GM19023 (cell line): ENCODE data around the gene RNF19B.
"Not testable (repeated sequence)": the region's sequence is repeated elsewhere in the genome, so short reads cannot be mapped to it uniquely, and the experiment has no call there.

Experiments
- ATAC-seq: cut with Tn5 transposase; IDR thresholded peaks from one replicate; pipeline ENCODE4 v1.9.1; 2021; ENCODE audit warnings: mild to moderate bottlenecking, moderate library complexity; ENCODE audit not compliant: unreplicated experiment

The RNF19B gene

DNA sequence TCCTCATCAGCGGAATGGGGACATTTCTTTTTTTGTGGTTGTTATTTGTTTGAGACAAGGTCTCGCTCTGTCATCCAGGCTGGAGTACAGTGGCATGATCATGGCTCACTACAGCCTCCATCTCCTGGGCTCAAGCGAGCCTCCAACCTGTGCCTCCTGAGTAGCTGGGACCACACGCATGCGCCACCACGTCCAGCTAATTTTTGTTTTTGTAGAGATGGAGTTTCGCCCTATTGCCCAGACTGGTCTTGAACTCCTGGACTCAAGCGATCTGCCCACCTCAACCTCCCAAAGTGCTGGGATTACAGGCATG, 28.7 kb upstream of the RNF19B start:
- not testable (repeated sequence) for ATAC-seq

DNA sequence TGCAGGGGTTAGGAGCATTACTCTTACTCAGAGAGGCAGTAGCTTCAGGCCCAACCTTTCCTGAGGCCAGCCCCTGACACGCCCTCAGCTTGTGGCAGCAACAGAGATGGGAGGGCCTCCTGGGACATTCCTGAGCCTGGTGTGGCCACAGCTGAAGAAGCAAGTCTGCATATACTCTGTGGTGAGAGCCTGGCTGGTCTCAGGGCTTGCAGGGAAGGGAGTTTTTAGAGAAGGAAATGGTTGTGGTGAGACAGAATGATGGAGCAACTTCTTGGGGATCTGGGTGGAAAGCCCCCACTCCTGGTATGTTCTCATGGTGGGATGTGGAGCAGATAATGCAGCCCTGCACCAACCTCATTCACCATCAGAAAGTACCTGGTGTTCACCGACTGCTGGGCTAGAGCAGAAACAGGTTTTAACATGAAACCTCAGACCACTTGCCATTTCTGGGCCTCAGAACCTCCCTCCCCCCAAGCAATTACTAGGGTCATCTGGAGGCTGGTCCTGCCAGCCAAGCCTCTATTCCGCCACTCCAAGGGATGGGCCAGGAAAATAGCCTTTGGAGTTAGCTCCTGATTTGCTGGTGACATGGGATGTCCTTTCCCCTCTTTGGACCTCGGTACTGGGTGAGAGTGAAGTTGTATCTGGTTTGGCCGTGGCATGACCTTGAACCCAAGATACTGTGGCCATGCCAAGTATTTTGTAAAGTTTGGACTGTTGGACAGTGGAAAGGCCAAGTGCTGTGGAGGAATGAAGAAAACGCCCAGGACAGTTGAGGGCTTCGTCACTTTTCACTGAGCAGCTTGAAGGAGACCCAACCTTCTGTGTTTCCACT, 28.1 kb upstream of the RNF19B start:
- peak; percentile 75 for ATAC-seq

DNA sequence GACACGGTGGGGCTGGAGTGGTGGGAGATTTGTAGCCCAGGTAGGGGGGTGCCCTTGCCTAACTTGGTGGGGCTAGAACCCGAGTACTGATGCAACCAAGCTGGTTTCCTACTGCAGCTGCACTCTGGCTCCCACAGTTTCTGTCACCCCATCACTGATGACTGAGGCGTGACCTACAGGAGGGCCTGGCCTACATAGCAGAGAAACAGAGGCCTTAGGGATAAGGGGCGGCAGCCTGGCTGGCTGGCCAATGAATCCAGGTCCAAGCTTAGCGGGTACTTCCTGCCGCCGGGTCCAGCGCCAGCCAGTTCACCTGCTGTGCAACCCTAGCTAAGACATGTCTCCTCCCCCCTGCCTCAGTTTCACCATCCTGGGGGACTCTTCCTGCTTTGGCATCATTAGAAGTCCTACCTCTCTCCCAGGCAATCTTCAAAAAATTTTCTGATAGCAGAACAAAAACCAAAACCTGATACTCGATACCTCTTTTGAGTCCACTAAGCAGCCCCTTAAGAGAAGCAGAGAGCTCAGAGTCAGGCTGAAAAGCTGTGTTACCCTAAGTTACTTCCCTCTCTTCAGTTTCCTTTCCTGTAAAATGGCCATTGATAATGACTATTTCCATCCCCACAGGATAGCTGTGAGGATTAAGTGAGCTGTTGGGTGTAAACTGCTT, 27.3 kb upstream of the RNF19B start:
- ATAC-seq, result peak; percentile 14

DNA sequence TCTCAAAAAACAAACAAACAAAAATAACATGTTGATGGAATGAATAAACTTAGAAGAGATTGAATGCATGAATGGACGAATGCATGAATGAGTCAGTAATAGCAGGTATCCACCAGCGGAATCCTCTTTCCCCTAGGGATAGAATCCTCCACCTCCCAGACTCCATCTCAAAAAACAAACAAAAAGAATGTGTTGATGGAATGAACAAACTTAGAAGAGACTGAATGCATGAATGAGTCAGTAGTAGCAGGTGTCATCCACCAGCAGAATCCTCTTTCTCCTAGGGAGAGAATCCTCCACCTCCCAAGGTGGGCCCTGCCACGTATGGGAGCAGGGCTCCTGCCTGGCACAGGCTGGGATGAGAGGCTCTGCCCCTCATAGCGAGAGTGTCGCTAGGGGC, 26.8 kb upstream of the RNF19B start:
- ATAC-seq, result no peak

DNA sequence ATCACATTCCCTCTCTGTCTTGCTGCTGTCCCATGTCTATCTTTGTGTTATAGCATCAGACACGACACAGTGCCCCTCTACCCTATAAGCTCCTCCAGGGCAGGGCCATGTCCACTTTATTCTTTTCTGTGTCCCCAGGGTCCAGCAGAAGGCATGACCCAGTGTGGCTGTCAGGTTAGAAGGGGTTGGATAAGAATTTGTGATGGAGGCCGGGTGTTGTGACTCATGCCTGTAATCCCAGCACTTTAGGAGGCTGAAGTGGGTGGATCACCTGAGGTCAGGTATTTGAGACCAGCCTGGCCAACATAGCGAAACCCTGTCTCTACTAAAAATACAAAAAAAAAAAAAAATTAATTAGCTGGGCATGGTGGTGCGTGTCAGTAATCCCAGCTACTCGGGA, 26.3 kb upstream of the RNF19B start:
- ATAC-seq, result no peak

DNA sequence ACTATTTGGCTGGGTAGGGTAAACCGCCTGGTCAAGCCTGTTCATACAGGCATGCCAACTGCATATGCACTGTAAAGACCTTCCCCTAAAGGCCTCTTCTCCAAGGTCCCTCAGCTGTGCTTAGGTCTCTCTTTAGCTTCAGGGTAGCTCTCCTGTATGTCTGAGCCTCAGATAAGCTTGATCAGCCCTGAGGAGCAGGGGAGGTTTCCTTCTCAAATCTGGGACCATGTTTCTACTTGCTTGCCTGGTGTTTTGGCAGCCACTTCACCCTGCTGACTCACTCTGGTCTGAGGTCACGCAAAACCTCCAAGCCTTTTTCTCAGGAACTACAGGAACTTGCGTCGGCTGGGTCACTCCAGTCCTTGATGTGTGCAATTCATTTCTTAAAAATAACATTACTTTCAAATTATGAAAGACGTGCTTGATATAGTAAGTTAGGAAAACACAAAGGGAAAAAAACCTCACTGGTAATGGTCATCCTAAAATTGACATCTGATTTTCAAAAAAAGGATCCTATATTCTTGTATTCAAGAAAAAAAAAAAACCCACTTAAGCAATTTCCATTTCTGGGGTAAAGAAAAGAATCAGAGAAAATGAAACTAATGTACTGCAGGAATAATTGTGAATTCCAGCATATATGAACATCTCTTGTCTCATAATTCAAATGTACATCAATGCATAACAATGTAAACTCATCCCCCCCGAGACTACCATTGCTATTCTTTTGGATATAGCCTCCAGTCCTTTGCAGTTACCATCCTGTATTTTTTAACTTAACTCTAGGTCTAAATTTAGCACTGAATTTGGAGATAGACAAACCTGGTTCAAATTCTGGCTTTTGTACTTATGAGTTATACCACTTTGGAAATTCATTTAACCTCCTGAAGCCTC, 24.8 kb upstream of the RNF19B start:
- no peak for ATAC-seq

DNA sequence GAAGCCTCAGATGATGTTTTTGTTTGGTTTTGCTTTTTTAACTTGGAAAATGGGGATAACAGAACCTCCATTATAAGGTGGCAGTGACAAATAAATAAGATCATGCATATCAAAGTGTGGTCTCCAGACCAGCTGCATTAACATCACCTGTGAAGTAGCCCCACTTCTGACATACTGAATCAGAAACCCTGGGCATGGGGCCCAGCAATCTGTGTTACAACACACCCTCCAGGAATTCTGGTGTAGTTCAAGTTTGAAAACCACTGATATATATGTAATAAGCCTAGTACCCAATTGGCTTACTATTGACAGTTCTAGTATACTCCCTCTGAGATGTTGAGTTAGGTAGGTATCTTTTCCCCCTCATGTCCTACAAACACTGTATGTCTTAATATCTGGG, 24.1 kb upstream of the RNF19B start:
- no peak for ATAC-seq

DNA sequence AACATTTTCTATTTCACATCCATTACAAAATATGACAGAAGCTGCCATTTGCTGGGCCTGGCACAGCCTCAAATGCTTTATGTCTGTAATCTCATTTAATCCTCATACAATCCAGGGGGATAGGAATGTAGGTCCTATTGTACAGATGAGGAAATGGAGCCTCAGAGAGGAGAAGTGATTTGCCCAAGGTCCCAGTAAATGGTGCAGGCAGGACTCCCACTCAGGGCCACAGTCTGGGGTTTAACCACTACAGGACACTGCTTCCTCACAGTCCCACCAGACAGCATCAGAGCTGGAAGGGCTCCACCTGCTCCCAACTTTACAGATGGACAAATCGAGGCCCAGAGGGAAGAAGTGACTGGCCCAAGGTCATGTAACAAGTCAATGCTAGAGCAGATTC, 20.6 kb upstream of the RNF19B start:
- ATAC-seq, result no peak

DNA sequence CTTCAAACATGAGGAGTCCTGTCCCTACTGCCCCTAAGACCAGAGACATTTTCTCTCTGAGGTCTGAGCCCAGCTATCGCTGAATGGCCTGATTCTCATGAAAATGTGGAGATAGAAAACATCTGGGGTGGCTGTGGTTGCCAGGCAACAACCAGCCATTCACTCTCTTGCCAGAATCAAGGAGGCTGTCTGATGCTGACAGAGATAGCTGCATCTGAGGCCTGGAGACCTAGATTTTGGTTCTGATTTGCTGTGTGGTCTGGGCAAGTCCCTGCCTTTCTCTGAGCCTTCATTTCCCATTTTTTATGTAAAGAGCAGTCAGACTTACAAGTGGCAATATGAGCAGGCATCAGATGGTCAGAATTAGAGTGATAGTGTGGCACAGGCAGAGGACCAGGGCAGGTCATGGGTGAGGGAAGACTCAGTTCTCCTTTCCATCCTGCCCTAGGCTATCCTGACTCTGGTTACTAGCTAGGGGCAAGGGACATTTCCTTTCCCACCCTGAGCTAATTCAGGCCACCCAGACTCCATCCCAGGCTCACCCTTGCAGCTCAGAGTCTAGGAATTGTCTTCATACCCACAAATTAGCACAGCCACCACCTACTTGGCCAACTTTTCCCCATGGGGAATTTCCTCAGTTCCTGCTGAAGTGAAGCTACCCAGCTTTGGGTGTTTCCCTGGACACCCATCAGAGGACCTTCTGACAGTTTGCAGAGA, 20.0 kb upstream of the RNF19B start:
- no peak for ATAC-seq

DNA sequence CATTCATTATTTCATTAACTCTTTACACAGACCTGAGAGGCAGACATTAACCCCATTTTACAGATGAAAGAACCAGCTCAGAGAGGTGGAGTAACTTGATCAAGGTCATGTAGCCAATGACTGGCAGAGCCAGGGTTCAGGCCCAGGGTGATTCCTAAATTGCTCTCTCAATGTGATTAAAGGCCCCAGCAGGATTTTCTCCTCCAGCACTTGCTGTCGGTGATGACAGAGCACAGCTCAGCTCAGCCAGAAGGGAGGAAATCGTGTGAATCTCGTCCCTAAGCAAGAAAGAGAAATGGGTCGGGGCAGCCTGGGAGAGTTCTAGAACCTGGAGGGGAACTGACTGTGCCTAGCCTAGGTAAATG, 19.5 kb upstream of the RNF19B start:
- no peak for ATAC-seq

DNA sequence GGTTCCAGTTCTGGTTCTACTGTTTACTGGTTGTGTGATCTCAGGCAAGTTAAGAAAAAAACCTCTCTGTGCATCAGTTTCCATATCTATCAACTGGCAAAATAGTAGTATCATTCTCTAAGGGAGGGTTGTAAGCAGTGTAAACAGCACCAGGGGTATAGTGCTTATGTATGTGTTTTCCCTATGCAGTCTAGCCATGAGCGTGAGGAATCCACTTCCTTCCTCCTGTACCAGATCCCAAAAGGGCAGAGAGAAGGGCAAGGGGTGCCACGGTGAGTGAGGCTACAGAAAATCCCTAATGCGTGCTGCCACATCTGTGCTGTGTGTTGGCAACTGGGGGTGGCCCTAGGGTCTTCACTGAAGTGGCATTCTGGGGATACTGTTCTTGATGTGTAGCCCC, 18.4 kb upstream of the RNF19B start:
- no peak for ATAC-seq

DNA sequence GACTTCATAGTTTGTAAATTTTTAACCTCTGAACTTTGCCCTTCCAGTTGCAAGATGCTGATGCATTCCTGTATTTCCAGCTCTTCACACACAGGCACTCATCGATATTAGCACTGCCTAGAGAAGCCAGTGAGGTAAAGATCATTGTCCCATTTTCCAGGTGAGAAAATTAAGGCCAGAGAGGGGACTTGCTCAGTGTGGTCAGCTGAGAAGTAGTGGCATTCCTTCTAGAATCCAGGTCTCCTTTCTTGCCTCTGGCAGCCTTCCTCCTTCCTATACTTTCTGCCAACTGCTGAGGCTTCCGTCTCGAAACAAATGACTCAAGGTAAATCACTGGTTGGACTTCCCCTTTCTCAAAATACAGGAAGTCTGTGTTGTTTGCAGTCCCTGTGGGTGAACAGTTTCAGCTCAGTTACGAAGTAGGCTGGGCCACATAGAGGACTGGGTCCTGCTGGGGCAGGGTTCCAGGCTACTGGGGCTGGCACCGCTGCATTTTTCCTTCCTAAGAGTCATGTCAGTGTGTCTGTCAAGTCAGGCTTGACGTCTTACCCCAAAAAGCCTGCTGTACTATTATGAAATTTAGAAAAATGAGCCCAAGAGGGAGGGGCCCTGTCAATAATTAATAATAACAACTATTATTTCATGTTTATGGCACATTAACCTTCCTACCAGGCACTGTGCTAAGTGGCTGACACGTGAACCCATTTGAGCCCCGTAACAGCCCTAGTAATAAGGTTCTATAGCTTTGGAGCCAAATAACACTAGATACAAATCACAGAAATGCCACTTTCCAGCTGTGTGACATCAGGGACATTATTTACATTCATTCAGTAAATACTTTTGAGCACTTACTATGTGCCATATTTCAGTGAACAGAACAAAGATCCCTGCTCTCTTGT, 16.6 kb upstream of the RNF19B start:
- peak; percentile 80 for ATAC-seq

DNA sequence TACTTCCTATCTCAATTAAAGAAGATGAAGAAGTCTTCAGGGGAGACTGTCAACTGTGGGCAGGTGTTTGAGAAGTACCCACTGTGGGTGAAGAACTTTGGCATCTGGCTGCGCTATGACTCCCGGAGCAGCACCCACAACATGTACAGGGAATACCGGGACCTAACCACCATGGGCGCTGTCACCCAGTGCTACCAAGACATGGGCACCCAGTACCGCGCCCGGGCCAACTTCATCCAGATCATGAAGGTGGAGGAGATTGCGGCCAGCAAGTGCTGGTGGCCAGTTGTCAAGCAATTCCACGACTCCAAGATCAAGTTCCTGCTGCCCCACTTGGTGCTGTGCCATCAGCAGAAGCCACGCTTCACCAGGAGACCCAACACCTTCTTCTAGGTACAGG, 15.5 kb upstream of the RNF19B start:
- ATAC-seq, result no peak

DNA sequence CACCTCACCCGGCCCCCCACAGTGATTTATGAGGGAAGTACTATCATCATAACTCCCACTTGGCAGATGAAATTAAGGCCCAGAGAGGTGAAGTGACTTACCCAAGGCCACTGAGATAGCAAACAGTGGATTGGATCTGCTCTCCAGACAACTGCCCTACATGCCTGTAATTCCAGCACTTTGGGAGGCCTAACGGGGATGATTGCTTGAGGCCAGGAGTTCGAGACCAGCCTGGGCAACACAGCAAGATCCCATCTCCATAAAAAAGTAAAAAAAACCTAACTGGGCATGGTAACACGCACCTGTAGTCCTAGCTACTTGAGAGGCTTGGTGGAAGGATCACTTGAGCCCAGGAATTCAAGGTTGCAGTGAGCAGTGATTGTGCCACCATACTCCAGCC, 14.2 kb upstream of the RNF19B start:
- ATAC-seq, result no peak

DNA sequence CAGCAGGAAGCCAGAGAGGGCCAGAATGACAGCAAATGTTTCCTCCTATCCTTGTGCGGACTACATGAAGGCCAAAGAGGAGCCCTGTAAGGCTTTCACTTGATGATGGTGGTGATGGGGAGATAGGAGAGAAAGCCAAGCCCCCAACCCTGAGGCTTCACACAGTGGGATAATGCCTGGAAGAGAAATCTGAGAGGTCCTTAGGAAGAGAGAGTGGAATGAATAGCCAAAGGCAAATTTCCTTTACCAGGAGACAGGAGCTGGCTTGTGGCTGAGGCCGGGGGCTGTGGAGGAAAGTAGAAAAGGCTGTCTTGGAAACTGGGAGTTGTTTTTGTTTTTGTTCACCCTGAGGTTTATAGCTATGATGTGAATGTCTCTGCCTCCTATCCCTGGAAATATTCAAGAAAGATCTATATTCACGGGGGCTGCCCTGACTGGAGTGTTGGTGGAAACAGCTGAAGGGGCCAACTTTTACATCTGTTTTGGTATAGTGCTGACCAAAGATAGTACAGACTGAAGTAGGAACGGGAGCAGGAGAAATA, 13.0 kb upstream of the RNF19B start:
- ATAC-seq, result no peak

DNA sequence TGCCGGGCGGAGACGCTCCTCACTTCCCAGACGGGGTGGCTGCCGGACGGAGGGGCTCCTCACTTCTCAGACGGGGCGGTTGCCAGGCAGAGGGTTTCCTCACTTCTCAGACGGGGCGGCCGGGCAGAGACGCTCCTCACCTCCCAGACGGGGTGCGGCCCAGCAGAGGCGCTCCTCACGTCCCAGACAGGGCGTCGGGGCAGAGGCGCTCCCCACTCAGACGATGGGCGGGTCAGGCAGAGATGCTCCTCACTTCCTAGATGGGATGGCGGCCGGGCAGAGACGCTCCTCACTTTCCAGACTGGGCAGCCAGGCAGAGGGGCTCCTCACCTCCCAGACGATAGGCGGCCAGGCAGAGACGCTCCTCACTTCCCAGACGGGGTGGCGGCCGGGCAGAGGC, 10.4 kb upstream of the RNF19B start:
- ATAC-seq, result not testable (repeated sequence)

DNA sequence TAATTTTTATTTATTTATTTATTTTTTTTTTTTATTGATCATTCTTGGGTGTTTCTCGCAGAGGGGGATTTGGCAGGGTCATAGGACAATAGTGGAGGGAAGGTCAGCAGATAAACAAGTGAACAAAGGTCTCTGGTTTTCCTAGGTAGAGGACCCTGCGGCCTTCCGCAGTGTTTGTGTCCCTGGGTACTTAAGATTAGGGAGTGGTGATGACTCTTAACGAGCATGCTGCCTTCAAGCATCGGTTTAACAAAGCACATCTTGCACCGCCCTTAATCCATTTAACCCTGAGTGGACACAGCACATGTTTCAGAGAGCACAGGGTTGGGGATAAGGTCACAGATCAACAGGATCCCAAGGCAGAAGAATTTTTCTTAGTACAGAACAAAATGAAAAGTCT, 8.8 kb upstream of the RNF19B start:
- ATAC-seq, result not testable (repeated sequence)

DNA sequence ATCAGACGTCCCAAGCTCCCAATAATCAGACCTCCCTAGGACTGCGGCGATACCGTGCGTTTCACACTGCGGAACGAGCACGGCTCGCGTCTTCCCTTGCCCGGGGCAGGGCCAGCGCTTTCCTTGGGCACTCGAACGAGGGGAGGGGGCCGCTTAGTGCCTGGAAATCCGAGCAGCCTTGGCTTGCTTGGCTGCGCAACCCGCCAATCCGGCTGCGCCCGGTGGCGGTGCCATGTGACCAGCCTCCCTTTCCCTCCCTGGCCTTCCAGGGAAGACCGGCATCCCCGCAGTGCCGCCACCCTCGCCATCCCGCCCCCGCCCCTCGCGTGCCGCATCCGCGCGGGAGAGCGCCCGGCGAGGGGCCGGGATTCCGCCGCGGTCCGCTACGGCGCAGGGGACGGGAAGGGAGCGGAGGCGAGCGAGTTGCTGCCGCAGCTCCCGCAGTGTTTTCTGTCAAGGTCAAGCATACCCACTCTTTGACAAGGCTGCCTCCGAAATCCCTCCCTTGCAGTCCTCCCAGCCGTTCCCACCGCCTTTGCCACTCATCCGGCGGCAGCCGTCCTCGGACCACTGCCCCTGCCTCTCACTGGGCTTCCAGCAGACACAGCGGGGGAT, 8.3 kb upstream of the RNF19B start:
- ATAC-seq, result no peak

DNA sequence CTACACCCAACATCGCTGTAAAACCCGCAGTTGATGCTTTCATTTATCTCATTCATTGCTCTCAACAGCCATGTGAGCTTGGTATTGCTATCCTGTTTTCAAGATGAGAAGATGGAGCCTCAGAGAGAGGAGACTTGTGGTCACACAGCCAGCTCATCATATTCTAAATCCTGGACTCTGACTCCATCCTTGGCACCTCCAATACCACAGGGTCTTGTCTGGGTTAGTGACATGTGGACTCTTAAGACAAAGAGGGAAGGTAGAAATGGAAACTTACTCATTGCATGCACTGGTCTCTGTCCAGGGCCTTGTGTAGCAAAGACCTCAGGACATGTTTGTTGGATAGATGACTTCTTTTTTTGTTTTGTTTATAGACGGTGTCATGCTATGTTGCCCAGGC, 7.0 kb upstream of the RNF19B start:
- ATAC-seq, result no peak
